HUES64 (cell line): ENCODE results near the gene TMEM219.

Experiments used
- H3K27ac ChIP-seq: 2 replicates; pipeline ENCODE4 v1.7.0; 2013; ENCODE audit warnings: low read depth, low read length, inconsistent platforms
- H3K27me3 ChIP-seq: 2 replicates; pipeline ENCODE4 v1.6.1; 2013; ENCODE audit warnings: mild to moderate bottlenecking, low read length; ENCODE audit not compliant: insufficient read depth
- H3K36me3 ChIP-seq: 2 replicates; pipeline ENCODE4 v1.6.1; 2013; ENCODE audit warnings: mild to moderate bottlenecking, low read length; ENCODE audit not compliant: insufficient read depth
- H3K4me1 ChIP-seq: 2 replicates; pipeline ENCODE4 v1.6.1; 2013; ENCODE audit warnings: mild to moderate bottlenecking, low read length, moderate library complexity; ENCODE audit not compliant: insufficient read depth
- H3K4me3 ChIP-seq: 2 replicates; pipeline ENCODE4 v1.5.1; 2013; ENCODE audit warnings: mild to moderate bottlenecking, low read length, moderate library complexity
- H3K9ac ChIP-seq: 2 replicates; pipeline ENCODE4 v1.6.1; 2013; ENCODE audit warnings: mild to moderate bottlenecking, low read depth, low read length
- H3K9me3 ChIP-seq: 2 replicates; pipeline ENCODE4 v1.6.1; 2013; ENCODE audit warnings: low read depth, low read length; ENCODE audit not compliant: insufficient read depth
- WGBS: fragments of 150-250, 120-280 bp; methylation state at CpG from one replicate; pipeline ENCODE4 v1.1.7; 2013; ENCODE audit warnings: missing lambda C conversion rate; 5-methylcytosine and 5-hydroxymethylcytosine counted together

Gene TMEM219

GRCh38 chr16:29984137-29984763 lies 22.4 kb downstream of the TMEM219 start:
- no peak overlapping the region for H3K4me3 ChIP-seq
- 98% methylated on average over 6 of the region's 6 CpGs for whole genome bisulfite sequencing
- H3K9ac ChIP-seq: no peak overlapping the region
- no peaks in the 10 kb centered on the region for H3K4me1 ChIP-seq
- no peaks in the 10 kb centered on the region for H3K9me3 ChIP-seq
- peaks cover 98% of the 10 kb centered on the region for H3K36me3 ChIP-seq
- no peak overlapping the region for H3K27ac ChIP-seq
- H3K27me3 ChIP-seq: no peaks in the 10 kb centered on the region

DNA sequence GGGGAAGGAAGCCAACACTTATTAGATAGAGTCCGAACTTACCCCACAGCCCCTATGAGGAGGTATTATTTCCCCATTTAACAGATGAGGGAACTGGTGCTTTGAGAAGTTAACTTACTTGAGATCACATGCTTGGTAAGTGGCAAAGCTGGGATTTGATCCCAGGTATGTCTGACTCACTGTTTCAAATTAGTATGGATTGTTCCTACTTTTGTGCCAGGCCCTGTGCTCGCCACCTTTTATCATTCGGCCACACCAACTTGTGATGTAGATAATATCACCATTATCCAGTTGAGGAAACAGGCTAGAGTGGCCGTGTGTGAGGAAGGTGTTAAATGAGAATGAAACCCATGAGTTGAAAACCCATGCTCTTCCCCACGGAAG lies 22.9 kb downstream of the TMEM219 start:
- no peak overlapping the region for H3K27ac ChIP-seq
- H3K27me3 ChIP-seq: no peaks in the 10 kb centered on the region
- H3K9ac ChIP-seq: no peak overlapping the region
- H3K36me3 ChIP-seq: peaks cover 98% of the 10 kb centered on the region
- H3K9me3 ChIP-seq: no peaks in the 10 kb centered on the region
- no peaks in the 10 kb centered on the region for H3K4me1 ChIP-seq
- WGBS: 92% methylated on average over 4 of the region's 5 CpGs
- no peak overlapping the region for H3K4me3 ChIP-seq

GRCh38 chr16:29985271-29985811 lies 23.5 kb downstream of the TMEM219 start:
- Histone ChIP-seq H3K9ac (no peak overlapping the region), H3K9me3 (no peaks in the 10 kb centered on the region), H3K4me1 (no peaks in the 10 kb centered on the region), H3K27ac (no peak overlapping the region), H3K4me3 (no peak overlapping the region), H3K36me3 (peaks cover 98% of the 10 kb centered on the region), H3K27me3 (no peaks in the 10 kb centered on the region)
- WGBS: 95% methylated on average over 28 of the region's 28 CpGs

DNA sequence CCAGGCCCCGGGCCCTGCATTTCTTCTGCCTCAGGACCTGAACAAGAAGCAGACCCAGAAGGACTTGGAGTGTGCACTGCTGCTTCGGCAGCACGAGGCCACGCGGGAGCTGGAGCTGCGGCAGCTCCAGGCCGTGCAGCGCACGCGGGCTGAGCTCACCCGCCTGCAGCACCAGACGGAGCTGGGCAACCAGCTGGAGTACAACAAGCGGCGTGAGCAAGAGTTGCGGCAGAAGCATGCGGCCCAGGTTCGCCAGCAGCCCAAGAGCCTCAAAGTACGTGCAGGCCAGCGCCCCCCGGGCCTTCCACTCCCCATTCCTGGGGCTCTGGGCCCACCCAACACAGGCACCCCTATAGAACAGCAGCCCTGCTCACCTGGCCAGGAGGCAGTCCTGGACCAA lies 24.4 kb downstream of the TMEM219 start:
- Histone ChIP-seq H3K4me3 (no peak overlapping the region), H3K27me3 (no peaks in the 10 kb centered on the region), H3K4me1 (no peaks in the 10 kb centered on the region), H3K9me3 (no peaks in the 10 kb centered on the region), H3K9ac (no peak overlapping the region), H3K36me3 (peaks cover 97% of the 10 kb centered on the region), H3K27ac (no peak overlapping the region)
- 93% methylated on average over 20 of the region's 20 CpGs for WGBS

GRCh38 chr16:29986931-29987330 lies 25.1 kb downstream of the TMEM219 start:
- no peak overlapping the region for H3K27ac ChIP-seq
- peaks cover 95% of the 10 kb centered on the region for H3K36me3 ChIP-seq
- H3K27me3 ChIP-seq: no peaks in the 10 kb centered on the region
- no peak overlapping the region for H3K4me3 ChIP-seq
- no peak overlapping the region for H3K9ac ChIP-seq
- H3K9me3 ChIP-seq: no peaks in the 10 kb centered on the region
- no peaks in the 10 kb centered on the region for H3K4me1 ChIP-seq
- 94% methylated on average over 5 of the region's 5 CpGs for WGBS

DNA sequence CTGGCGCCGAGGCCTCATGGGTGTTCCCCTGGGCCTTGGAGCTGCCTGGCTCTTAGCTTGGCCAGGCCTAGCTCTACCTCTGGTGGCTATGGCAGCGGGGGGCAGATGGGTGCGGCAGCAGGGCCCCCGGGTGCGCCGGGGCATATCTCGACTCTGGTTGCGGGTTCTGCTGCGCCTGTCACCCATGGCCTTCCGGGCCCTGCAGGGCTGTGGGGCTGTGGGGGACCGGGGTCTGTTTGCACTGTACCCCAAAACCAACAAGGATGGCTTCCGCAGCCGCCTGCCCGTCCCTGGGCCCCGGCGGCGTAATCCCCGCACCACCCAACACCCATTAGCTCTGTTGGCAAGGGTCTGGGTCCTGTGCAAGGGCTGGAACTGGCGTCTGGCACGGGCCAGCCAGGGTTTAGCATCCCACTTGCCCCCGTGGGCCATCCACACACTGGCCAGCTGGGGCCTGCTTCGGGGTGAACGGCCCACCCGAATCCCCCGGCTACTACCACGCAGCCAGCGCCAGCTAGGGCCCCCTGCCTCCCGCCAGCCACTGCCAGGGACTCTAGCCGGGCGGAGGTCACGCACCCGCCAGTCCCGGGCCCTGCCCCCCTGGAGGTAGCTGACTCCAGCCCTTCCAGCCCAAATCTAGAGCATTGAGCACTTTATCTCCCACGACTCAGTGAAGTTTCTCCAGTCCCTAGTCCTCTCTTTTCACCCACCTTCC lies 25.6 kb downstream of the TMEM219 start:
- 95% methylated on average over 35 of the region's 35 CpGs for WGBS
- no peak overlapping the region for H3K9ac ChIP-seq

GRCh38 chr16:29988346-29989075 lies 26.6 kb downstream of the TMEM219 start:
- 94% methylated on average over 17 of the region's 17 CpGs for WGBS

More for the DNA sequence above, 25.6 kb downstream of the TMEM219 start:
- Histone ChIP-seq H3K4me1 (no peaks in the 10 kb centered on the region), H3K27ac (no peak overlapping the region), H3K9me3 (no peaks in the 10 kb centered on the region), H3K4me3 (no peak overlapping the region), H3K36me3 (peaks cover 95% of the 10 kb centered on the region), H3K27me3 (no peaks in the 10 kb centered on the region)

GRCh38 chr16:29989111-29989858 lies 27.4 kb downstream of the TMEM219 start:
- 95% methylated on average over 23 of the region's 23 CpGs for WGBS
- no peaks in the 10 kb centered on the region for H3K4me1 ChIP-seq
- no peak overlapping the region for H3K9ac ChIP-seq
- H3K36me3 ChIP-seq: peaks cover 91% of the 10 kb centered on the region
- H3K4me3 ChIP-seq: no peak overlapping the region
- H3K27ac ChIP-seq: no peak overlapping the region
- no peaks in the 10 kb centered on the region for H3K27me3 ChIP-seq
- H3K9me3 ChIP-seq: no peaks in the 10 kb centered on the region

More at GRCh38 chr16:29988346-29989075, 26.6 kb downstream of the TMEM219 start:
- no peak overlapping the region for H3K9ac ChIP-seq
- peaks cover 95% of the 10 kb centered on the region for H3K36me3 ChIP-seq
- no peaks in the 10 kb centered on the region for H3K9me3 ChIP-seq
- no peaks in the 10 kb centered on the region for H3K4me1 ChIP-seq
- H3K27me3 ChIP-seq: no peaks in the 10 kb centered on the region
- no peak overlapping the region for H3K27ac ChIP-seq
- no peak overlapping the region for H3K4me3 ChIP-seq

DNA sequence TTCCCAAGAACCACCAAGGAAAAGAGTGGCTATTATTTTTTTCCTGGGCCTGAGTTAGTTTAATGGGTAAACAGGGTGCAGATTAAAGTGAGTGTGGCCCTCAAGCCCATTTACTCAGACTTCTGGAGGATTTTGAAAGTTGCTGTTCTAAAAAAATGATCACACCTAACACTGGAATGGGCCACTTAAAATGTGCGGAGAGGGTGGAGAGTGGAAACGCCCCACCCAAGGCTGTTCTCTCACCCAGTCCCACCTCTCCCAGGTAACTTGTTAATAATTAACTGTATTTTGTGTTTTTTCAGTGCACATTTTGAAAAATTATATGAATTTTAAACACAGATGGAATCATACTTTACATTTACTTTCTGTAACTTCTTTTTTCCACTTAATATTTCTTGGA lies 28.2 kb downstream of the TMEM219 start:
- no peaks in the 10 kb centered on the region; the same call in 1 of the 2 replicates for H3K4me1 ChIP-seq
- peaks cover 83% of the 10 kb centered on the region for H3K36me3 ChIP-seq
- H3K27me3 ChIP-seq: no peaks in the 10 kb centered on the region
- H3K27ac ChIP-seq: no peak overlapping the region
- WGBS: no CpG with 5 or more reads among the region's 2 CpGs
- no peak overlapping the region for H3K4me3 ChIP-seq
- no peak overlapping the region for H3K9ac ChIP-seq
- no peaks in the 10 kb centered on the region for H3K9me3 ChIP-seq

DNA sequence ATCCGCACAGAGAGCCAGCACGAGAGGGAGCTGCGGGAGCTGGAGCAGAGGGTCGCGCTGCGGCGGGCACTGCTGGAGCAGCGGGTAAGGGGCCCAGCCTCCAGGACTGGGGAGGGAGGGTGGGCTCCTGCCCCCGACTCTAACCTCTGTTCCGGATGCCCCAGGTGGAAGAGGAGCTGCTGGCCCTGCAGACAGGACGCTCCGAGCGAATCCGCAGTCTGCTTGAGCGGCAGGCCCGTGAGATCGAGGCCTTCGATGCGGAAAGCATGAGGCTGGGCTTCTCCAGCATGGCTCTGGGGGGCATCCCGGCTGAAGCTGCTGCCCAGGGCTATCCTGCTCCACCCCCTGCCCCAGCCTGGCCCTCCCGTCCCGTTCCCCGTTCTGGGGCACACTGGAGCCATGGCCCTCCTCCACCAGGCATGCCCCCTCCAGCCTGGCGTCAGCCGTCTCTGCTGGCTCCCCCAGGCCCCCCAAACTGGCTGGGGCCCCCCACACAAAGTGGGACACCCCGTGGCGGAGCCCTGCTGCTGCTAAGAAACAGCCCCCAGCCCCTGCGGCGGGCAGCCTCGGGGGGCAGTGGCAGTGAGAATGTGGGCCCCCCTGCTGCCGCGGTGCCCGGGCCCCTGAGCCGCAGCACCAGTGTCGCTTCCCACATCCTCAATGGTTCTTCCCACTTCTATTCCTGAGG lies 29.1 kb downstream of the TMEM219 start:
- no peak overlapping the region for H3K27ac ChIP-seq
- no peak overlapping the region for H3K4me3 ChIP-seq
- no peaks in the 10 kb centered on the region; the same call in 1 of the 2 replicates for H3K4me1 ChIP-seq
- no peaks in the 10 kb centered on the region for H3K27me3 ChIP-seq
- no peak overlapping the region for H3K9ac ChIP-seq
- no peaks in the 10 kb centered on the region for H3K9me3 ChIP-seq
- peaks cover 73% of the 10 kb centered on the region for H3K36me3 ChIP-seq
- WGBS: 95% methylated on average over 35 of the region's 35 CpGs
